MV-4-11 (cell line): ENCODE results near the gene SLC48A1.

Experiments used
- DNase-seq: peaks from one replicate; lab custom pipeline; 2025; lab: John Stamatoyannopoulos, UW

SLC48A1 gene

DNA sequence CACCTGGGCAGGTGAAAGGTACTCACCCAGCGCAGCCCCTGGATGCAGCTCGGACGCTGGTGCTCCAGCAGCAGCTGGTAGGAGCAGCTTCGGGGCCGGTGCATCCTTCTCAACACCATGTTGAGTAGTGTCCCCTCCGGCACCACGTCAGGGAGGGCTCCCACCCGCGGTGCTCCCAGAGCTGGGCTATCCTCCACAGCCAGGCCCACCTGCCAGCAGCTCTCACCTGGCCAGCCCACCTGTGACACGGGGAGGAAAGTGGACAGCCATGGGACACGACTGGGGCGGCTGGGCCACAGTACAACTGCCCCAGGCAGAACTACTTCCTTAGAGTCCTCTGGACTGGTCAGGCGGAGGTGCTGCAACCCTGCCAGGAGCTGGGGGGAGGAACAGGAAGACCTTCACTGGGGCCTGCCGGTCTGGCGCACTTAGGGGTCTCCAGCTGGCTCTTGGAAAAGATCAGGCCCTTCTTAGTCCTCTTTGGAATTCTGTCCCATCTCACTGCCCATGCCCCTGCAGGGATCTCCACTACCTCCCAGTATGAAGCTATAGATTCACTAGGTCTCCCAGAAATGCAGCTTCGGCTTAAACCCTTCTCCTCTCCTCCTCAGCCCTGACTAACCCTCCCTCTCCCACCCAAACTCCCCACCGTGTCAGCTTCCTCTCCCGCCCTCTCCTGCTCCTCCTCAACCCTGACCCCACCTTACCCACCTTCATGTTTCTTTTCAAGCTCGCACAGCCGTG lies 15.0 kb upstream of the SLC48A1 start:
- DNase-seq: no peak

DNA sequence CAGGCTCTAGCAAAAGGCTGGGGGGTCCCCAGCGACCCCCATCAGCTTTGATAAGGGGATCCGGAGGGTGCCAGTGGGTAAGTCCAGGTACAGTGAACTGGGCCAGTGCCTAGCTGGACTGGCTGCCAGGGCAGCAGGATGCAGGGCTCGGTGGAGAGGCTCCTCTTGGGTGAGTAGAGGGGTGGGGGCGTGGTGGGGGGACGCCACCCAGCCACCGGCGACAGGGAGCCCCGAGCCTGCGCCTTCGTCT lies 14.5 kb upstream of the SLC48A1 start:
- DNase-seq: no peak

DNA sequence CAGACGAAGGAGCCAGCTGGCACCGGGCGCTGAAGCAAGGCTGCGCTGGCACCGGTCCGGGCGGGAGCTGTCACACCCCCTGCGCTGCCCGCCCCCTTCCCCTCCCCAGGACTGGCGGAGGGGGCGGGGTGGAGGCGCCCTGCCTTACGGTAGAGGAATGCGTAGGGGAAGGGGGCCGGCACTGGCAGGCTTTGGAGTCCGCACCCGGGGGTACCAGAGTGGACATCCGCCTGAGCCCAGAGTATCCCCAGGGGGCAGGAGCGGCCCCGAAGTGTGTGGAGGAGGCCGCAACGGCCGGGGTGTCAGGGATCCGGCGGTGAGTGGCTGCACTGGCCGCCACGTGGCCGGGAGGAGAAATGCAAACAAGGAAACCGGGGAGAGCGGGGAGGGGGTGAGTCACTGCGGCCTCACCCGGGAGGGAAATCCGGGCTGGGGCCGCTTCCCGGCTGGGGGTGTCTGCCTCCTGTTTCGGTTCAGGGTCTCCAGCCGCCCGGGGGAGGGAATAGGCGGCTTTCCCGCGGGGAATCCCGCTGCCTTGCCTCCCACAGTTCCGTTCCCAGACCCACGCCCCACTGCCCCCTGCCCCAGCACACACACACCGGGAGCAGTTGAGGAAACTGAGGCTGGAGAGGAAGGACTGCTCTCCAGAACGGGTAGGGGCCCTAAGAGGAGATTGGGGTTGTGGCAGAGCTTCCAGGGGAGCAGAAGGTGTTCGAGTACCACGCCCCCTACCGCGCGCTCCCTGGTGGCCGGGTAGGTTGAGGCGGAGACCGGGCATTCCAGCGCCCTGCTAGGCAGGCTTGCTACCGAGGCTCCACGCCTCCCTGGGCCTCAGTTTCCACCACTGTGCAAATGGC lies 14.0 kb upstream of the SLC48A1 start, which contains the start of gene RAPGEF3:
Gene RAPGEF3, minus strand, starts transcription at position 47 of the 857 bp plus-strand sequence. CDS start 324 bp downstream, outside the sequence.
- DNase-seq: peak; percentile 63

DNA sequence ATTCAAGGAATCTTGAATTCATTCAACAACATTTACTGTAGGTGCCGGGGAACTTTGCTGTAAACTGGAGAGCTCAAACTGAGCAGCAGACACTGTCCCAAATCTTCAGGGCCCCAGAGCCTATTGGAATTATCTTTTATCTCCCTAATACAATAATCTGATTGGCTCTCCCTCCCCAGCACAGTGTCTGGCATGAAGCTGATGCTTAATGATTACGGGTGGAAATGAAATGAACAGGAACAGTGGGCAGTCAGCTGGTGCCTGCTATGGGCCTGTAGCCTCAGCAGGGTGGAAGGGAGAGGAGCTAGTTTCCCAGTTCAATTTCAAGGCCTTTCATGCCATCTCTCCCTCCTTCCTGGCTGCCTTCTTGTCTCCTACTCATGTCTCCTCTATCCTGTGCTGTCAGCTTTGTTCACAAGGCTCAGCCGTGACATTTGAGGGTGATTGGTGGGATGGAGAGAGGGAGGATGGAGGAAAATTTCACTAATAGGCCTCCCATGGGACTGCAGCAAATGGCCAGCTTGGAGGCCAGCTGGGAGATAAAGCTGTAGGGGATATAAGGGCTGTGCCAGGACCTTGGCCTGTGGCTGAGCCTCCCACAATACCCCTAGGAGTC lies 10.1 kb upstream of the SLC48A1 start:
- no peak for DNase-seq

DNA sequence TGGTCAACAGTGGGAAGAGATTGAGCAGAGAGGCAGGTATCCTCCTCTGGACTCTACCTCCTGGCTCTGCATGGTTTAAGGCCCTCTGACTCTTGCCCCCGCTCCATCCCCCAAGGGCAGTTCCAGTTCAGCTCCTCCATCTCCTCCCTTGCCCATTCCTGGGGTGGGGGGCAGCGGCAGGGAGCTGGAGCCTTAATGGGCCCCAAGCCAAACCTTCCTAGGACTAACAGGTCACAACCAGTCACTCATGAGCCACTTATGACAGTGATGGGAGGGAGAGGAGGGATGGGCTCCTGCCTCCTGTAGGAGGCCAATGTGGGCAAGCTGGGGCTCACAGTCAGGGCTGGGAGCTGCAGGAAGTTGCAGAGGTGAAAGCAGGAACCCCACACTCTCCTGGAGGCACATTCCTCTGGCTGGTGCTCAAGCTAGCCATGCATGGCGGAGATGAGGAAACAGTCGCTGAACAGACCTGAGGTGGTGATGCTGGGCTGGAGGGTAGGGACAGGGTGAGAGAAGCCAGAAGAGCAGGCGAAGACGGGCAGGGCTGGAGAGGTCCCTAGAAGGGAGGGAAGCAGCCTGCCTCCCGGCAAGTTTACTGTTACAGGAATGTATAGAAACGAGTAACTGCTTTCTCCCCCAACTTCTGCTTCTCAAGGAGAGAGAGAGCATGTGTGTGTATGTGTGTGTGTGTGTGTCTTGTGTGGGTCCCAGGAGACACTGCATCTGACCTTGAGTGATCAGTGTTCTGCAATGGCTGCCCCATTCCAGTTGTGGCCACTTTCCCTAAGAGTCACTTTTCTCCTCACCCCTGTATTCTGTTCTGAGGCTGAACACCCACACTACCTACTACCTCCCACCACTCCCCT lies 9.3 kb upstream of the SLC48A1 start:
- peak; percentile 70 for DNase-seq

DNA sequence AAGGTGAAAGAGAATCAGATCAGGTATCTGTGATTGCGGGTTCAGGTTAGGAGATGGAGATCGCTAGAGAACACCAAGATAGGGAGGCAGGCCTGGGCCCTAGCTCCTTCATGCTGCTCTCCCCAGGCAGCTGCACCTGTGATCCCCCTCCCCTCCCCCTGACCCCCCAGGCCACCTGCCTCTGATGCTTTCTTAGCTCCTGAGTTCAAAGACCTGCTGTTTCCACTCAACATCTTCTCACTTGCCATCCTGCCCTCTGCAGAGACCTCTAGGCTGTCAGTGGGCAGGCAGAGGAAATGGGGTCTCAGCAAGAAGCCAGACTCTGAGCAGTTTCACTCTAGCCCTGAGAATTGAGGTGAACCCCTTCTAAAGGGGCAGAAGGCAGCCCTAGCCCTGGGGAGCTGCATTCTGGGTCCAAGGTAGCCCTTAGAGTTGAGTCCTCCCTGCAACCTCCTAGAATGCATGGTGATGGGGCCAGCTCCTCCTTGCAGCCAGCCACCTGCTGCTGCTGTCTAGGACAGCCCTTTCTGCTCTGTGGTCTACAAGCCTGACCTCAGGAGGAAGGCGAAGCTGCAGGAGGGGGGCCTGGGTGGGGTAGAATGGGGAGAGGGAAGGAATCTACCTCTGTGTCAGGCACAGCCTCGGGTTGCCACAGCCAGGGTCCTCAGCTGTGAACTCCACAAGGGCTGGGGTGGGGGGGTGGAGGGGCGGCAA lies 6.4 kb upstream of the SLC48A1 start:
- DNase-seq: no peak

DNA sequence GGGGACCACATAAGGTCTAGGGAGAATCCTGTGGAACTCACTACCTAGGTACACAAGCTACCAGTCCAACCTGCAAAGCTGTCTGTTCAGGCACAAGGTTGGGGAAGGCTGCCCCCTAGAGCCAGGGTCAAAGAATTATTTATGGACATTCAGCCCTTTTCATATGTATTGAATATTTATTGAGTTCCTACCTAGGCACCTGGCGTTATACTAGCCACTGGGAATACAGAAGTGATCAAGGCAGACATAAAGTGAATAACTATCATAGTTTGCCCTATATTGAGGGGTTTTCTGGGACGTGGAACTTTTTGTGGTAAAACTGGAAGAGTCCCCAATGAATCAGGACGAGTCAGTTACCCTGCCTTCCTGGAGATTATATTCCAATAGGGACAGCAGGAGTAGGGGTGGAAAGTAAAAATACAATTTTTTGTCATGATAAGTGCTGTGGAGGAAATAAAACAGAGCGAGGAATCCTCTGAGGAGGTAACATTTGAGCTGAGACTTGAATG lies 5.8 kb upstream of the SLC48A1 start:
- DNase-seq: peak; percentile 51

DNA sequence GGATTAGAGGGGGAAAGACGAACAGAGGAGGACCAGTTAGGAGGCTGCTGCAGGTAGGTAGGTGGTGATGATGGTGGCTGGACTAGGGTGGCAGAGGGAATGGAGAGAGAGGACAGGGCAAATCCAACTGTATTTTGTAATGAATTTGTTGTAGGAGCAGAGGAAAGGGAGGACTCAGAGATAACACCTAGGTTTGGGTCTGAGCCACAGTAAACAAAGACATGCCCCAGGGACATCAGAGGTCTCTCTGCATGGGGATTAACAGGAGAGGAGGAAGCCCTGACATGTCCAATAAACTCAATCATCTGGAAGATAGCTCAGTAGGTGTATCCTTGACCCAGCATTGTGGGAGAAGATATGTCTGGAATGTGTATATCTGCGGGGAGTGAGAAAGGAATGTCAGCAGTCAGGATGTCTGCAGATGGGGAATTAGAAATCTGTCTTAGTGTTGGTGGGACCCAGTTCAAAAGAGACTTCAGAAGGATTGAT lies 4.7 kb upstream of the SLC48A1 start:
- no peak for DNase-seq

DNA sequence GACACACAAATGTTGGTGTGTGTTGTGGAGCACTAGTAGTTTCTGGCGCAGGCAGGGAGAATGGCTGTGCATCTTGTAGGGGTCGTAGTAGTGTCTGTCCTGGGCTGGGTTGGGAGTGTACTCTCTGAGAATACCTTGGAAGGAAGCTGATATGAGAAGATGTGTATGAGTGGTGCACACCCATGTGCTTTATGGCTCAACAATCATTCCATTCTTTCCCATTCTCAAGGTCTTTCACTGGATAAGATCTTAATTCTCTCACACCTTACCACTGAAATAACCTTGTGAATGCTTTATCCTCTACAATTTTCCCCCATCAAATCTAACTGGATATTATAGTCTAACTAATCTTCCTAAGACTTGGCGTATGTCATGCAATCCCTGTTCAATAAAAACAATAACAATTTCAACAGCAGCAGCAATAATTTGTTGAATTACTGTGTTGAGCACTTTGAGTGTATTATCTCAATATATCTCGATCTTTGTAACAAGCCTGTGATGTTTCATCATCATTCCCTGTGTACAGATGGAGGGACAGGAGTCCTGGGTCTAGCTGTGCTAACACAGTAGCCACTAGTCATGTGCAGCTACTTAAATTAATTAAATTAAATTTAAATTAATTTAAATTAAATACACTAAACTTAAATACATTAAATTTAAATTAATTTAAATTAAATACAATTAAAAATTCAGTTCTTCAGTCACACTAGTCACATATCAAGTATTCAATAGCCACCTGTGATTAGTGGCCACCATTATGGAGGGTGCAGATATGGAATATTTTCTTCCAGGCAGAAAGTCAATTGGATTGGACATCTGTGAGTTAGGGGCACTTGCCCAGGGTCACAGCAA lies 3.6 kb upstream of the SLC48A1 start:
- DNase-seq: no peak

DNA sequence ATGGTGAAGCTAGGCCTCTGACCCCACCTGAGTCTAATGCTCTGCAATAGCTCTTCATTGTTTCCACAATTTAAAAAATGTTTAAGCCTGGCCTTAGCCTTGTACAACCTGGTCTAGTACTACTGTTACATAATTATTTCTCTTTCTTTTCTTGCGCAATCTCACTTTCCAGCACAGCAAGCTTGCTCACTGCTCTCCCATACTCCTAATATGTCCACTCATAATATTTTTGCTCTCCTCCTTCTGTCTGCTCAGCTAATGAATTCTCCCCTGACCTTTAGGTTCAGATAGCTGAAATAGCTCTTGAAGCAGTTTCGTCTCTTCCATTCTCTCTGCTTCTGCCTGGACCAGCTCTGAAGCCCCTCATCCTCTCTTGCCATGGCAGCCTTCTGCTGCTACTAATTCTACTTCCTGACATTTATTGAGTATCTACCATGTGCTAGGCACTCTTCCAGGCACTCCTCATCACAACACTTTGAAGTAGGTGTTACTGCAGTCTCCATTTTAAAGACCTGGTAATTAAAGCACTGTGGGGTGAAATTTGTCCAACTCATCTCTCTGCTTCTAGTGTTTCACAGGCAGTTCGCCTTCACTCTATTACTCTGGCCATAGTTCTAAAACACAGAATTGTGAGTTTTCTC lies 2.8 kb upstream of the SLC48A1 start:
- peak; percentile 67 for DNase-seq

DNA sequence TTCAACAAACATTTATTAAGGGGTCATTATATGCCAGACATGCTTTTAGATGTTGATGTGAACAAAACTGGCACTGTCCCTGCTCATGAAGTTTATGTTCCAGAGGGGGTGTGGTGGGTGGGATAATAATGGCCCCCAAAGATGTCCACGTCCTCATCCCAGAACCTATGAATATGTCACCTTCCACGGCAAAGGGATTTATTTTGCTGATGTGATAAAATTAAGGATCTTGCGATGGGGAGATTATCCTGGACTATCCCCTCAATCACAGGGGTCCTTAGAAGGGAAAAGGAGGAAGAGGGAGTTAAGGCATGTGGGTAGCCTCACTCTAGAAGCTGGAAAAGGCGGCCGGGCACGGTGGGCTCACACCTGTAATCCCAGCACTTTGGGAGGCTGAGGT lies 1.7 kb upstream of the SLC48A1 start:
- DNase-seq: no peak

DNA sequence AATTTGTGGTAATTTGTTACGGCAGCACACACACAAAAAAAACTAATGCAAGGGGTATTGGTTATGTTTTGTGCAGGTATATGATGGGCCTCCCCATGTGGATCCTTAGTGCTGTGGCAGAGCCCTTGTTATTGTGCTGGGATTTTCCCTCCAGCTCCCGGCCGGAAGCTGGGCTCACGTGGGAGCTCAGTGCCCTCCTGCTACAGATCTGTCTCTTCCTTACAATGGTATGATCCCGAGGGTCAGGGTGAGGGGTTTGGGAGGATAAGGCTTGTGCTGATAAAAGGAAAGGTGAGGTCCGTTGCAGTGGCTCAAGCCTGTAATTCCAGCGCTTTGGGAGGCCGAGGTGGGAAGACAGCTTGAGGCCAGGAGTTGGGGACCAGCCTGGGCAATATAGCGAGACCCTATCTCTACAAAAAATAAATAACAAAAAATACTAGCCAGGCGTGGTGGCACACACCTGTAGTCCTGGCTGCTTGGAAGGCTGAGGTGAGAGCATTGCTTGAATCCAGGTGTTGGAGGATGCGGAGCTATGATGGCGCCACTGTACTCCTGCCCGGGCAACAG lies 861 bp upstream of the SLC48A1 start:
- no peak for DNase-seq

DNA sequence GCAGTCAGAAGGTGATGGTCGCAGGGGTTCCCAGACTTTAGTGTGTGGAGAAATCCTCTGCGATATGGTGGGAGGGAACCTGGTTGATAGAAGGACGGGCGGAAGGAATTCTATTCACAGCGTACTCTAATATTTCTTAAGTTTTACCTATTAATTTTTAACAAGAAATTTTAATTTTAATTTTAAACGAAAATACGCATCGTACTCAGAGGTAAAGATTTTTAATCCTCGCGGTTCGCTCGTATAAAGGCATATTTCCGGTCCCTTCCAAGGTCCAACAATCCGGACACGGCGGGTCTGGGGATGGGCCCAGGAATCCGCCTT lies 338 bp upstream of the SLC48A1 start:
- no peak for DNase-seq

DNA sequence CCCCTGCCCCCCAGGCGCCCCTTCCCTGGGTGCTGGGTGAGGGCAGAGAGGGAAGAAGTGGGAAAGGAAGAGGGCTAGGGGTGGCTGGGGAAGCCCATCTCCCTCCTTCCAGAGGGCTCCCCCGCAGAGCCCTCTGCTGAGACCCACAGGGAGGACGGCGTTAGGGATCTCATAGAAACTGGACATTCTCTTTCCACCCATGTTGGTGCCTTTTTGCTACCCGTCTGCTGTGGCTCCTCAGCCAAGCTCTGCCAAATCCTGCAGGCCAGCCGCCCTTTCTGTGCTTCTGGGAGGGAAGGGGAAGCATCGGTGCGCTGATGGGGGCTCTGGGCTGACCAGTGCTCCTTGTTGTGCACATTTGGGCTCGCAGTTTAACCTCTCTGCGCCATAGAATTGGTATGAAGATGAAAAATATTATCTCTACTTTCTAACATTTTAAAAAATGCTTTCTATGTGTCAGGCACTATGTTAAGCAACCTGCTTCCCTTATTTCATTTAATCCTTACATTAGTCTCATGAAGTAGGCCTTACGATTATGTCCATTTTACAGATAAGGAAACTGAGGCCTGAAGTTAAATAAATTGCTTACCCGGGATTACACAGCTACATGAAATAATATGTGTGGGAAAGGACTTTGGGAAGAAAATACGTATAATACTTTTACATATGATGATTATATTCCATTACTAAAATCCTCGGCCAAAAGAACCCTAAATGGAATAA lies 981 bp downstream of the SLC48A1 start:
- peak; percentile 4 for DNase-seq

DNA sequence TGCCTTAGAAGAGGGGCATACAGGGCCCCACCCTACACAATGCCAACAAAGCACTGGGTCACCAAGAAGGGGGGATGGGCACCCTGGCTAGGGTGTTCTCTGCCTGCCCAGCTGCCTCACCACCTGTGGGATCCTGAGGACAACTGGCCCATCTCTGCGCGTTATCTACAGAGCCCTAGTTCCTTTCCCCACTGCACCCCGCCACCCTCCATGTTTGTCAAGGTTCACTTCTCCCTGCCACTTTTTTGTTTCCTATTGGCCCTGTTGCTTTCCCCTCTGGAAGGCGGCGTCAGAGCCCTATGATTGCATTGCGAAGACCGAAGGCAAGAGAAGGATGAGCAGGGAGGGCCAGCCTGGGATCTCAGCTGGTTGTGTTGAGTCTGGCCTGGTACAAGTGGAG lies 1.6 kb downstream of the SLC48A1 start:
- peak; percentile 21 for DNase-seq

DNA sequence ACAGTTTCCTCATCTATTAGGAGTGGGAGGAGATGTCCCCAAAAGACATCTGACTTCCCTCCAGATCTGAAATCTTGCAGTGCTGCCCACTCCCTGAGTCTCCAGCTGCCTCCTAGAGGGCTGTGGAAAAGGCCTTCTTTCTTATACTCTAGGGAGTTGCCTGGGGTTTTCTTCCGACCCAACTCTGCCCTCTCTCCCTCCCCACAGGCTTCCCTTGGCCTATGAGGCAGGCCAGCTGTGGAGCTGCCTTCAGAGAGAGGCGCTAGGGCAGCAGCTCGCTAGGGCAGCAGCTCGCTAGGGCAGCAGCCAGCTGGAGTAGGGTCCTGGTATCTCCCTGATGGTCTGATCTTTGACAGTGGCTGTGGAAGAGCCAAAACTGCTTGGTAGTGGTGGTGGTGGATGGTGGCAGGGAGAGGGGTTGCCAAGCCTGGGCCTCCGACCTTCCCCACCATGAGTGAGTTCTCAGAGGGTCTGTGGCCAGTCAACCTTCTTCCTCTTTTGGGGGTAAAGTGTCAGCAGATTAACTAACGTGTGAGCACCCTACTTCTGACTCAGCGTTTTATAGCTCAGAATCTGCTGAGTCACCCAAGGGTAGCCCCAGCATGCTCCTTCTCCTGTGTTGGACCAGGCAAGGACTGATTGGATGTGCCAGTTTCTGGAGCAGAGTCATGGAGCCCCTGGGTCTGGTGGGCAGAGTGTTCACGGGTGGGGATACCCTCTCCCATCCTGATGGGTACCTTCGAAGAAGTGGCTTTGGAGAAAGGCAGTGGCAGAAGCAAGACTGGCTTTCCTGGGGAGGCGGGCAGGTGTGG lies 2.3 kb downstream of the SLC48A1 start:
- peak; percentile 88 for DNase-seq

DNA sequence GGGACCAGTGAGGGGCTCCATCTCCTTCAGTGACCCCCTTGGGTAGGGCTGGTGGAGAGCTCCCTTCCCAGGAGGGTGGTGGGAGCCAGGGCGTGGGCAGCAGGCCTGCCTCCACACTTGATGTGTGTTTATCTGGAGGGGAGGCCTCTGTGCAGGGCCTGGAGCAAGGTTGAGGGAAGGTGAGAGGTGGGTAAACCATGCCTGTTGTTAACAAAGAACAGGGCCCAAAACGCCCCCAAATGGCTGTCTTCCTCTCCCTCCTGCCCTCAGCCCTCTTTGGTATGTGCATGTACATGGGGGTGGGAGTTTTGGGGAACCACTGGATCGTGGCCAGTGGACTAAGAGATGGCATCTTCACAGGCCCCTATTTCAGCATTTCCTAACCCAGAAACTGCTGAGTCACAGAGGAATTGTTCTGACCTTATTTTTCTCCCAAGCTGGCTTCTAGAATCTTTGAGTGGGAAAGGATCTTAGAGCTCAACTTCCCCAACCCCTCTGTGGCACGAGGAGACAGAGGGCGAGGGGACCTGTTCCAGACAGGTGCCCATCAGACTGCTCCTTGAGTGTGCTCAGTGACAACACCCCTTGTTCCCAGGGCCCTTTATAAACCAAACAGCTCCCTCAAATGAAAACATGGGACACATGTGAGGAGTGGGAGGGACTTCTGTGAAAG lies 3.6 kb downstream of the SLC48A1 start:
- DNase-seq: peak; percentile 52
